Right ventricle myocardium superior (tissue), 1 donor: Measurements from ENCODE around the gene FOXJ3. TPM values are rescaled to one million over a fixed set of nuclear protein-coding genes. Genes with fewer than 3 reads are reported as not detected.
A peak's percentile ranks its signal among the peaks of the same experiment; 100 is the strongest.
"Not testable (repeated sequence)": the region's sequence is repeated elsewhere in the genome, so short reads cannot be mapped to it uniquely, and the experiment has no call there.

Experiments
- ATAC-seq: fragments of 200-7000 bp; cut with Tn5 transposase; one replicate; pipeline ENCODE4 v1.9.1; 2020; ENCODE audit warnings: mild to moderate bottlenecking; ENCODE audit not compliant: poor library complexity
- DNase-seq: peaks from one replicate; pipeline ENCODE4 v3.0.0-alpha.2; 2020
- intact Hi-C: fragments of 100-400 bp; cut with DNase I; formaldehyde crosslinking; loops from one replicate; pipeline ENCODE4 v1.11.2; 2022
- total RNA-seq: library from RNA; stranded (reverse); fragmentation: NEBNext Ultra II Directional; extraction: Animal tissue kit (Norgen Biotek cat#: 25700); gene quantifications from one replicate; pipeline ENCODE4 v1.2.1, GENCODE V29; 2021
- donor health status: DM: no; HTN: yes; CAD: no; lungs with severe emphysema.

Gene FOXJ3
- total RNA-seq, 1 donor from 2014 or later: 33.1 TPM

DNA sequence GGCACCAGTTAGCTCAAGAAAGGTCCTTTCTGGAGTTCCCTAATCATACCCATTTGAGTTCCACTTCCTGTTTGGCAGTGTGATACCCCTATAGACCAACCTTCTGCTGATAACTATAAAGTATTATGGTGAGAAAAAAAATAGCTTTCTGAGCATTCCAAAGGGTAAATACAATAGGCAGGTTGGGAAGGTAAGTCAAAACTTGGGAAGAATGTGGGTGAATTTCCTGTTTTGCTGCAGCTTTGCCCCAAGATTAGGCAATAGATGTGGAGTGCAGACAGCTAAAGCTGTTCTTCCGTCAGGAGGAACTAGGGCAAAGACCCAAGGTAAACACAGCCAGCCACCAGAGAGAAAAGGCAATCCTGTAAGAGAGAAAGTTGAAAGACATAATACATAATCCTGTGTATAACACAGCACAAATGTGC lies 120.6 kb downstream of the FOXJ3 start:
- no peak for DNase-seq
- intact Hi-C loops: no loop called here

DNA sequence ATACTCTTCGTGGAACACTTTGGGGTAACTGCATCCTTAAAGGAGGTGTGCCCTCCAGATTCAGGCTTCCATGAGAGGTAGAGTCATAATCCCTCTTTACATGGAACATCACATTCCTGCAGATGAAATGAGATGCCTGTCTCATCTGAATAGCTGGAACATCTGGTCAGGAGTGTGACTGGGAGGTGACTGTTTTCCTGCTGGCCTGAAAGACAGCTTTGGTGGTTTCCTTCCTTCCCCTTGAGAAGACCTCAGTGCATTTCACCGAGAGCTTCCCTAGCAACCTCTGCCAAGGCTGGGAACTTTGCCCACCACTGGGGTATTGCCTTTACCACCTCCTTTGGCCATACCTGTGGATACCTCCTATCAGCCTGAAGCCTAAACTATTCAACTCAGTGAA lies 123.8 kb downstream of the FOXJ3 start:
- intact Hi-C loops: no loop called here
- DNase-seq (no peak), ATAC-seq (no peak)

More for the DNA sequence above, 120.6 kb downstream of the FOXJ3 start:
- peak; percentile 82 for ATAC-seq

DNA sequence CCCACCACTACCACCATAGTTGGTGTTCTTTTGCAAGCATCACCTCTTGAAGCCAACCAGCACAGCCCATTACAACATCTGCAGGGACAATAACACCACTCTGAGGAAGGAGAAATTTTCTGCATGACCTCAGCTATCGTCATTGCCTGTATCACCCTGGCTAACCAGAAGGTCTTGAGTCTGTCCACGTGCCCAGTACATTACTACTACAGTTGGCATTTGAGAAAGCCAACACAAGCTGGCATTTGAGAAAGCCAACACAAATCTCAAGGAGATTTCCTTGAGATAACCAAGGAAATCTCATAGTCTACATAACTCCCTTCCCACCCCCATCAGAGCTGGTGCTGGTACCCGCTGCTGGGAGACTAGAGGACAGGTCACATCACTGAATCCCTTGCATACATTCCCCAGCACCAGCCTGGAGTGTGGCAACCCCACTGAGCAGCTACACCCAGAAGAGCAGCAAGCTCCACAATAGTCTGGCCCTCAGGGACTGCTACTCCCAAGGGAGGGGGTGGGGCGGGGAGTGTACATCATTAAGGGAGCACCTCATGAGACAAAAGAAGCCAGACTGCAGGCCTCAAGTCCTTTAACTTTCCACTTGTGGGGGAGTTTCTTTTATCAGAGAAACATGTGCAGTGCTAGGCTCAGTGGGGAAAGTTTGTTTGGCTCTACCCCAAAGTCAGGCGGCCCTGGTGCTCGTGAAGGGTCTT lies 124.5 kb downstream of the FOXJ3 start:
- intact Hi-C loops: no loop called here
- ATAC-seq (no peak), DNase-seq (no peak)

DNA sequence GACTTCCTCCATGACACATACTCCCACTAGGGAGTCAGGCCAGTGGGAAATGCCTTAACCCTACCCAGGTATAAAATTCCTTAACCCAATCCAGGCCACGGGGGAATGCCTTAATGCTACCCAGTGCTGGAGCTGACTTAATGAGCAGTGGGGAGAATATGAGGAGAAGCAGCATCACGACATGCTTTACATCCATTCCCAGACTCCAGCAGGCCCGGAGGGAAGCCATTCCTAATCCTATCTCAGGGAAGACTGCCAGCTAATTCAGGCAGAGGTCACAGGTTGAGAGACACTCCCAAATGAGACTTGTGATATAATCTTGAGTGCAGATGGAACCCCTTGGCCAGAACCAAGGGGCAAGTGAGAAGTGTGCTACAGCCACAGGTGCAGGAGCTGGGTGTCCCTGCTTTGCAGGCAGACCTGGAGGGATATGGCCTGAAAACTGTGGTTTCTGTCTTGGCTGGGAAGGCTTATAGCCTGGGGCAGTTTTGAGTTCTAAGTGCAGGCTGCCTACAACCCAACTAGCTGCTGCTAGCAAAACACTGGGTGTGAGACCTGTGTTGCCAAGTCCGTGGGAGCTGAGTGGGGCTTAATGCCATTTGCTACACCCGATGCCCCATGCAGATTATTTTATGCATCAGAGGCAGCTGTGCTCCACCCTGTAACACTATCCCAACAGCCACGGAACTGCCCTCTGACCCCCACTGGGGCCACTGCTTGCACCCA lies 125.3 kb downstream of the FOXJ3 start:
- intact Hi-C loops: no loop called here
- no peak for DNase-seq
- no peak for ATAC-seq

DNA sequence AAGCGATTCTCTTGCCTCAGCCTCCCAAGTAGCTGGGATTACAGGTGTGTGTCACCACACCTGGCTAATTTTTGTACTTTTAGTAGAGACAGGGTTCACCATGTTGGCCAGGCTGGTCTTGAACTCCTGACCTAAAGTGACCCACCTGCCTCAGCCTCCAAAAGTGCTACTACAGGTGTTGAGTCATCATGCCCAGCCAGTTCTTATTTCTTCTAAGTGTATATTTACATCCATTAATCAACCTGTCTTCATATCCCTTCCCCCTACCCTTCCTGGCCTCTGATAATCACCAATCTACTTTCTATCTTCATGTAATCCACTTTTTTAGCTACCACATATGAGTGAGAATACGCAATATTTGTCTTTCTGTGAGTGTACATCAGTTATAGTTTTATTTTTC lies 128.1 kb downstream of the FOXJ3 start:
- DNase-seq, intact Hi-C loops, ATAC-seq: not testable (repeated sequence)

DNA sequence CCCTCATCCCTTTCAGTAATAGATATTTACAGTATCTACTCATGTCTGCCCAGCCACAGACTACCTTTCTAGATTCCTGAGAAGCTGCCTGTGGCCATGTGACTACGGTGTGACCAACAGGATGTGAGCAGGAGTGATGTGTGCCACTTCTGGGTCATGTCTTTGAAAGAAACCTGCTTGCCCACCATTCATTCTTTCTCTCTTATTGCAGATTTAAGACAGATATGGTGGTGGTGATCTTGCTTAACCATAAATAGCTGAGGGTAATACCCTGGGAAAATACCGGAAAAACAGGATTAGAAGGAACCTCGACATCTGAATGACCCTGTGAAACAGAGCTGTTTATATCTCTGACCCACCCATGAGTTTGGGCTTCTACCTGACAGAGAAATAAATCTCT lies 128.9 kb downstream of the FOXJ3 start:
- intact Hi-C loops: no loop called here
- no peak for DNase-seq
- ATAC-seq: no peak

DNA sequence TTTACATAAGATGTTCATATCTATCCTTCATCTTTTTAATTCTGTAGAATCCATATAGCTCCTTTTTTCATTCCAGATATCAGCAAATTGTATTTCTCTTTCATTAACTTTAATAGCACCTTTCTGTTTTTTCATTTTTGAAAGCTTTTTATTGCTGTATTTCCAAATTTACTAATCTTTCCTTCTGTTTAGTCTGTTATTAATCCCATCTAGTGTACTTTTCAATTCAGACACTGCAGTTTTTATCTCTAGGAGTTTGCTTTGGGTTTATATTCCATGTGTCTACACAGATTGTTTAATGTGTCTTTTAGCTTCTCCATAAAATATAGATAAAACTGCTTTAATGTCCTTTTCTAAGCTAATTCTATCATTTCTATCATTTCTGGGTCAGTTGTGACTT lies 133.0 kb downstream of the FOXJ3 start:
- ATAC-seq: no peak
- intact Hi-C loops: no loop called here
- DNase-seq: no peak

DNA sequence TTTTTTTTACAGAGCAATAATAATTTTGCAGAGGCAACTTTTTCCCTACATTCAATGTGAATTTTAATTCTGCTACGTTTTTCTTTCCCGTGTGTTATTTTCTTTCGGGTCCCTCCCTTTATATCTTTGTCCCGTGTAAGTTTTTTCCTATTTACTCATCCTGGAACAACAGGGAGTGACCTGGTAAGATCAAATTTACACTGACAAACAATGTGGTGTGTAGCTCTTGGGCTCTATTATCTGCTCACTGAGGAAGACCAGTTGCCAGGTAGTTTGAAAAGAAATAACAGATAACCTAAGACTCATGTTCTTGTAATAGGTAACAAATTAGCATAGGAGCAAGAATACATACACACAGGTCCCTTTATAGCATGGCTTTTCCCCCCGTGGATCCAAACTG lies 136.8 kb downstream of the FOXJ3 start:
- intact Hi-C loops: no loop called here
- no peak for ATAC-seq
- no peak for DNase-seq

DNA sequence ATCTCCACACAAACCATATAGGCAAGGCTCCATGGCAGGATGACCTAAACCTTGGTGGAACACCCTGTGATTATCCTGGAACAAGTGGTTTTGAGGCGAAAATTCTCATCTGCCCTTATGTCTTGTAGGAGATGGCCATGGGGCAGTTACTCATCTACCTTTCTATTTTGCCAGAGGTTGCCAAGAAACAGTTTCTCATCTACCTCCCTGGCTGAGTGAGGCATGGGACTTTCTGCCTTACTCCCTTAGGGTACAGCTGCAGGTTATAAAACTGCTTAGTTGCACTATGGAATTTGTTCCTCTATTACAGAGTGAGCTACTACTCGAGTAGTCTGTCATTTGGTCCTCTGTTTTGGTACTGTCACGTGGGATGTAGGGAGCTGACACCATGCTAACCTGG lies 139.2 kb downstream of the FOXJ3 start:
- intact Hi-C loops: no loop called here
- ATAC-seq: no peak
- no peak for DNase-seq

DNA sequence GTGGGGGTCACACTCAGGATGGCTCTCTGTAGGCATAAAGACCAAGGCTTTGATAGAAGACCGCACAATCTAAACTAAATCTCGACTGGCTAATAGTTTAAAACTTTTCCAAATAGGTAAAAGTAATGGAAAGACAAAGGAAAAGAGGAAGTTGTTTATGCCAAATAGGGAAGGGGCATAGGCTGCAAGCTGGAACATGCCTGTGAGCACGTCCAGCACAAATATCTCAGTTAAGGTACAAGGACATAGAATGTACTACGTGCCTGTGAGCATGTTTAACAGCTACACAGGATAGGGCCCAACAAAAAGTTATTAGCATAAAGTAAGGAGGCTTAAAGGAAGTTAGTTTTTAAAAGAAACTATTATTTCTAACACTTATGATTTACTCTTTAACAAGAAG lies 142.9 kb downstream of the FOXJ3 start:
- no peak for ATAC-seq
- intact Hi-C loops: no loop called here

DNA sequence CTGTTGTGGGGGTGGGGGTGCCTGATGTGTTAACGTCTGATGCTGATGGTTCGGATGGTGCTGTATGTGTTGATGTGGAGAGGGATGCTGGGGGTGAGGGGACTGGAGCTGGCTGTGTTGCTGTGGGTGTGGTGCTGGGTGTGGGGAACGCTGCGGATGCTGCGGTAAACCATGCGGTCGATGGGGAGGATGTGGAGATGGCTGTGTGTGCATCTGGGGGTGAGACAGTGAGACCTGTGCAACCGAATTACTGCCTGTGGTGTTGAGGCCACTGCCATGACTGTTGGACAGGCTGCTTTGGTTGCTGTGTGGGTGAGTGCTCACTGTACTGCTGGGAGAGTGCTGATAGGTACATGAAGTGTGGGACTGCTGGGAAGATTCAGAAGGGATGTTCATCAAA lies 143.7 kb downstream of the FOXJ3 start:
- intact Hi-C loops: no loop called here
- no peak for ATAC-seq
- no peak for DNase-seq

More for the DNA sequence above, 142.9 kb downstream of the FOXJ3 start:
- DNase-seq: no peak

DNA sequence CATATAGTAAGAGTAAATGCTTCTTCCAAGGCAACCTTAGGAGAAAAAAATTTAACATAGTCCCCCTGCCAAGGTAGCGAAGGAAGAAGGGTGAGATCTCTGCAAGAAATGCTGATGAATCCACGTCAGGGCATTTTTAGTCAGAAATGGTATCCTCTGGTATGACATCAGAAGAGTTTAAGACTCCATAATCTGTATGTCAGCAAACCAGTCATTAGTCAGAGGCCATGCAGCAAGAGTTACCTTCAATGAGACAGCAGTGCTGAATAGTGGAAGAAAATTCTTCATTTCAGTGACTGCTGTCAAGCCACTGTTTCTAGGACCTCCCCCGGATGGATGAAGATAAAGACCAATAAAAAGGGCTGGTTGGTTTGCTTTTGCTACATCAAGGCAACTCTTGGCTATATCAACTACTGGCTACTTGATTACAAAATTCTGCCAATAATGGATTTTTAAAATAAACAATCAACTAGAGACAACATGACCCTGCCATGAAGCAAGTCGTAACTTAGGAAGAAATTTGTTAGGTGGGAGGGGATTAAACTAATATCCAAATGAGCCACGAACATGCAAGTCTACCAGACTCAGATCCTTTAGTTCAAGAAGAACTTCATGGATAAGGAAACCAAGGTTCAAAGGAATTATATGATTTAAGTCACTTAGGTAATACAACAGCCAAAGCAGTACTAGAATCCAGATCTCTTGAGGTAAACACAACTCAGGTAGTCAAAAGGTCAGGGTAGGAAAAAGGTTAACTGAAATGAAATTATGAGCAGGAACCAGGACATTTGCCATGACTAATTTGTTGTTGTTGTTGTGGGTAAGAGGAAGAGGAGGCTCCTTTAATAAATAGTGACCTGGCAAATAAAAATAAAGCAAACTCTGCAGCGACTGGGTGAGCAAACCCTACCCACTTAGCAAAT lies 144.8 kb downstream of the FOXJ3 start:
- ATAC-seq: no peak
- intact Hi-C loops: no loop called here
- no peak for DNase-seq

DNA sequence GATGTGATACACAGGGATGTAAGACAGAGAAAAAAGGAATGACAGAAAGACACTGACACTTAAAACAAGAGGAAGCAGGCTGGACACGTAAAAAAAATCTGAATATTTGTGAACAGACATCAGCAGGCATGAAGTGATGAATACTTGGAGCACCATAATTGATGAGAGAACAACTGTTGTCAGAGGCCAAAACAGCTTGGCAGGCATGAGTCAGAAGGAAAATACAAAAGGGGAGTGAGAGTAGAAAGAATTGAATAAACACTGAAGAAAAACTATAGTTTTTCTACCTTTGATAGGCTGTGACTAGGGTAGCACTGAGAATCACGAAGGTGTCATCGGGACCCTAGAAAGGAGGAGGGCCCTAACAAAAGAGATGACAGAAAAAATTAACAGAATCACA lies 148.9 kb downstream of the FOXJ3 start:
- ATAC-seq (no peak), DNase-seq (no peak)
- intact Hi-C loops: no loop called here

DNA sequence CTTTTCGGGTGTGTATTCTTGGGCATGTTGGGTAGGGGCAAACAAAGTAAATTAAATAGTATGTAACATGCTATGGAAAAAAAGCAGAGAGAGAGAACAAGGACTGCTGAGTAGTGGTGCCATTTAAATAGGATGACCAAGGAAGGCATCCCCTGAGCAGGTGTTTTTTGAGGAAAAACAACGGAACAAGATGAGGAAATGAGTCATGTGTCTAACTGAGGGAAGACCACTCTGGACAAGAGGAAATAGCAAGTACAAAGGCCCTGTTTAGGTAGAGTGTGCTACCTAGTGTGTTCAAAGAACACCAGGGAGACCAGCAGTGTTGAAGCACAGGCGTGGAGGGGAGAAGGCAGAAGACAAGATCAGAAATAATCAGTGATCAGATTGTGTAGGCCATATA lies 150.4 kb downstream of the FOXJ3 start:
- DNase-seq (no peak), ATAC-seq (no peak)
- intact Hi-C loops: no loop called here

DNA sequence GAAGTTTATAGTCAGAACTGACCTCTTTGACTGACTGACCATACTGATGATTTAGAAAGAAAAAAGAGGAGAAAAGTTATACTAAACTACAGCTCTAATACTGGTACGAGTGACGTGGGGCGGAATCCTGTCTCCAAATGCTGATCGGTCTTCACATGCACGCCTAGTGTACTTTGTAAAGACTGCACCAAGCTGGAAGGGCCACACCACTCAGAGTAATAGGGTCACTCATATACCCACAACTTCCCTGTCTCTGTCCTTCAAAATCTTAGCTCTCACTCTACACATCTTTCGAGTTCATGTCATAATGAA lies 151.1 kb downstream of the FOXJ3 start:
- ATAC-seq: no peak
- intact Hi-C loops: no loop called here
- DNase-seq: no peak

DNA sequence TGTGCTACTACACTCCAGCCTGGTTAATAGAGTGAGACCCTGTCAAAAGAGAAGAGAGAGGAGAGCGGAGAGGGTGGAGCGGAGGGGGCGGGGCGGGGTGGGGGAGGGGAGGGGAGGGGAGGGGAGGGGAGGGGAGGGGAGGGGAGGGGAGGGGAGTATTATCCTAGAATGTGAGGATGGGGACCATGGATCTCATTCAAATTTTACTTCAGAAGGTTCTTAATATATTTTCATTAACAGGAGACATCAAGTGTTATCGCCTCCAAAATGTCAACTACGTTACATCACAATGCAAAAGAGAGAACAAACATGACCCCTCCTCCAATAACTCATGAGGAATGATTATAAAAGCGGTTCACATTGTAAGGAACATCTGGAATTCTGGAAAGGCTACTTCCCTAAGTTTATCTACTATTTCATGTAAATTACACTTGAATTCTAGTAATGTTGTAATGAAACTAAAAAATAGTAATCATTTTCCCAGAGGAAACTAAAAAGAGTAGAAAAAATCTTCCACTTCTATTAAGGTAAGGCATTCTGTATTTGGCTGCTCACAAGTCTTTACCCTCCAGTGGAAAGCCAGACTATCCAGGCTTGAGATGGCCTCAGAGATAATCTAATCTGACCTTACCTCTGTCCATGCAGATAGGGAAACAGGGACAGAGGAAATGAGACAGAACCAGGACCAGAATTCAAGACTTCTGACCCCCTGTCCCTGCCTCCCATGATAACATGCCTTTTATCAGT lies 151.7 kb downstream of the FOXJ3 start:
- no peak for ATAC-seq
- intact Hi-C loops: no loop called here
- DNase-seq: no peak

DNA sequence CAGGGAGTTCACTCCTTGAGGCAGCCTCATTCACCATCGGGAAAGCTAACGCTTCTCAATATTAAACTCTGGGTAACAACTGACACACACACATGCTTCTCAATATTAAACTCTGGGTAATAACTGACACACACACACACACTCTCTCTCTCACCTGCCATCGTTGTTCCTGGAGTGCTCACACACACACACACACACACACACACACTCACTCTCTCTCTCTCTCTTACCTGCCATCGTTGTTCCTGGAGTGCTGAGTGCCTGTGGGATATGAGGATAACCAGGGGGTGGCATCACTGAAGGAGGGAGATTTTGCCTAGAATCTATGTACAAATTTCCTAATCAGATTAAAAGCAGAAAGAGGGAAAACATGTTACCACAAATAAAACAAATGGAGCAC lies 153.3 kb downstream of the FOXJ3 start:
- ATAC-seq: no peak
- DNase-seq: no peak
- intact Hi-C loops: no loop called here

DNA sequence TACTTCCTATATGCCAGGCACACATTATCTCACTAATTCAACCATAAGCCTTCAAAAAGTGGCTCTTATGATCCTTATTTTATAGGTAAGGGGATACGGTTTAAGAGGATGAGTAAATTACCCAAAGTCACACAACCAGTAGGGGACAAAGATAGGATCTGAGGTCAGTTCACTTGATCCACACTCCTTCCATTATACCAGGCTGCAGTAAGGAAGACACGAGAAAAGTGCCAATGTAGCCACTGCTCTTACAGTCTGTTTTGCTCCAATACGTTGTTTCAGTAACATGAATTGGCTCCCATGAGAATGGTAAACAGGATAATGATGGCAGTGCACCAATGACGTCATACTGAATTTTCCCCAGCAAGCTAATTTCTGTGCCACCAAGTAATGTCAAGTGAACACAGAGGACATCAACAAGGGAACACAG lies 155.1 kb downstream of the FOXJ3 start:
- intact Hi-C loops: loop anchor here (10.0 kb wide), 1 partner anchor 155 kb away; the partner anchor contains the start of gene FOXJ3
- DNase-seq (no peak), ATAC-seq (no peak)

DNA sequence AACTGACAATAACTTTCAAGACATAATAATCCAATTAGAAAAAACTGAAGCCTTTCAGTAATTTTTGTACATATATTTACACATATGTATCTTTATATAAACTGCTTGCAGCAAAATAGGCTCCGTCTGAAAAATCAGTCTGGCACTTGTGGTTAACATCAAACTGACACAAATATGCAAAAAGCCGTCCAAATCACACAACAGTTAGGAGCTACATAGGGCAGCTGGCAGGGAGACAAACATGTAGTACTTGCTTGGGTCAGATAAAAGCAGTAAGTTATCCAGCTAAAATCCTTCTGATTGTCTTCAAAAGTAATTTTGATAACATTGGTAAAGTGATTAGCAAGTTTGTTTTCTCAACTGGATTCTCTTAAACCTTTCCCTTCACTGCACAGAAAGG lies 155.8 kb downstream of the FOXJ3 start:
- DNase-seq (no peak), ATAC-seq (no peak)
- intact Hi-C loops: loop anchor here (10.0 kb wide), 1 partner anchor 156 kb away; the partner anchor contains the start of gene FOXJ3
